ENCODE data around the gene MUC7.
"Not testable (repeated sequence)": the region's sequence is repeated elsewhere in the genome, so short reads cannot be mapped to it uniquely, and the experiment has no call there.

The MUC7 gene

DNA sequence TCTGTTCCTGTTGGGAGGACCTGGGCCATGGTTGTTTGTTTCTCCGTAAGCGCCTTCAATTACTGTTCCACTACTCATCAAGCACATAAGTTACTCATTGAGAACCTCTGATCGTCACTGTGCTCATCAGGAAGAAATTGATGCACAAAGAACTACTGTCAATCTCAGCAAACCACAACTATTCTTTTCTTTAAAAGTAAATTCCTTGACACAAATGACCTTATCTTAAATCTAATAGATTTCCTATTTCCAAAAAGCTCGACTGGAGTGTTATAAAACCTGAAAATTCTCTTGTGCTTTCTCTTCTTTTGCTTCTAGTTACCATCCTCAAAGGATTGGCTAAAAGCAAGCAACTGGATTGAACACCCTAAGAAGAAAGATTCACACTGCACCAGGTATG, at the start of gene MUC7:
TSS of gene MUC7 (plus strand) at position 301 of the 400 bp plus-strand sequence. CDS start 1,825 bp downstream, outside the sequence.
- DNase-seq, result no peak

GRCh38 chr4:70425306-70425705, 46.7 kb upstream of the MUC7 start:
- DNase-seq, result no peak

DNA sequence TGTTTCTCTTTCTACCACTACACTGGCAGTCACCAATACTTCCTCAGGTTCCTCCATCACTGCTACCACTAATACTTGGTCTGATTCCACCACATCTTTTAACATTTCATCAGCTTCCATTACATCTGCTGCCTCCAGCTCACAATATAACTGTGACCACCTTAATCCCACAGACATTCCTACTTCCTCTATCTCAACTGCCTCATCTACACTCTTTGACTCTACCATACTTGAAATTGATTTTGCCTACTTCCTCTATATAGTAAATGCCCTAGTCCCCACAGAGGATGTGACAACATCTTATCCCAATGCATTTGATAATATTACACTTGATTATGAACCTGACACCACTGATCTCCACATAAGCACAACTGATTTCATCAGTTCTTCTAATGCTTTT, 45.2 kb upstream of the MUC7 start:
- DNase-seq, result no peak

DNA sequence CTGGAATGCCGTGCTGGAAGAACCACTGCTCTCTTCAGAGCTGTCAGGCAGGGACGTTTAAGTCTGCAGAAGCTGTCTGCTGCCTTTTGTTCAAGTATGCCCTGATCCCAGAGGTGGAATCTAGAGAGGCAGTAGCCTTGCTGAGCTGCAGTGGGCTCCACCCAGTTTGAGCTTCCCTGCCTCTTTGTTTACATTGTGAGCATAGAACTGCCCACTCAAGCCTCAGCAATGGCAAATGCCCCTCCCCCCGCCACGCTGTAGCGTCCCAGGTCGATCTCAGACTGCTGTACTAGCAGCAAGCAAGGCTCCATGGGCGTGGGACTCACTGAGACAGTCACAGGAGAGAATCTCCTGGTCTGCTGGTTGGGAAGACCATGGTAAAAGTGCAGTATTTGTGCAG, 34.8 kb upstream of the MUC7 start:
- no peak for DNase-seq

GRCh38 chr4:70442474-70442873, 29.5 kb upstream of the MUC7 start:
- no peak for DNase-seq

GRCh38 chr4:70443329-70443728, 28.7 kb upstream of the MUC7 start:
- DNase-seq, result no peak

DNA sequence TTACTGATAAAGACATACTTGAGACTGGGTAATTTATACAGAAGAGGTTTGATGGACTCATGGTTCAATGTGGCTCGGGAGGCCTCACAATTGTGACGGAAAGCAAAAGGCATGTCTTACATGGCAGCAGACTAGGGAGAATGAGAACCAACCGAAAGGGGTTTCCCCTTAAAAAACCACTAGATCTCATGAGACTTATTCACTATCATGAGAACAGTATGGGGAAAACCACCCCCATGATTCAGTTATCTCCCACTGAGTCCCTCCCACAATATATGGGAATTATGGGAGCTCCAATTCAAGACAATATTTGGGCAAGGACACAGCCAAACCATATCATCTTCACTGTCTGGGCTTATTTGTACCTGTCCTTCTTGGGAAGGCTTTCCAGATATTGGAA, 22.8 kb upstream of the MUC7 start:
- DNase-seq, result no peak

DNA sequence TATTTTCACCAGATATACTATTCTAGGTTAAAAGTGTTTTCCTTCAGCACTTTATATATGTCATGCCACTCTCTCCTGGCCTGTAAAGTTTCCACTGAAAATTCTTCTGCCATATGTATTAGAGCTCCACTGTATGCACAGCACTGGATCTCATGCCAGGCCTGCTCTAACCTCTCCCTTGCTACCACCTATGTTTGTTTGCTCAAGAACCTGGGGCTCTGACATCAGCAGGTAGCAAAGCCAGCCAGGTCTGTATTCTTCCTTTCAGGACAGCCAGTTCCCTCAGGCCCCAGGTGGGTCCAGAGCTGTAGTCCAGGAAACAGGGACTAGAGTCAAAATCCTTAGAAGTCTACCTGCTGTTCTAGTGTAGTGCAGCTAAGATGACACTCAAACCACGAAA, 19.1 kb upstream of the MUC7 start:
- no peak for DNase-seq

- no peak for DNase-seq
These were observed 8.7 kb upstream of the MUC7 start for GRCh38 chr4:70463335-70463734.

GRCh38 chr4:70473679-70474078, 1.7 kb downstream of the MUC7 start:
- no peak for DNase-seq

GRCh38 chr4:70488748-70489147, 16.8 kb downstream of the MUC7 start:
- DNase-seq, result no peak

DNA sequence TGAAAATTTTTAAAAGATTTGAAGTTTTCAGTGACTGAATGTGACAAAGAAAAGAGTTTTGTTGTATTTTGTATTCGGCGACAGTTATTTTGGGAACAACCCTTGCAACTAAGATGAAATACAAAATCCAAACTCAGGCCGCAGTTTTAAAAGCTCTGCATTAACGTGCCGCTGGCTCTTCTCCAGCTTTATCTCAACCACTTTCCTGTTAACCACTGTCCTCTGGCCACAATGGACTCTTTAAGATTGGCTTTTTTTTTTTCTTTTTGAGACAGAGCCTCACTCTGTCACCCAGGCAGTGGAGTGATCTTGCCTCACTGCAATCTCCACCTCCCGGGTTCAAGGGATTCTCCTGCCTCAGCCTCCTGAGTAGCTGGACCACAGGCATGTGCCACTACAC, 24.2 kb downstream of the MUC7 start:
- DNase-seq, result no peak

DNA sequence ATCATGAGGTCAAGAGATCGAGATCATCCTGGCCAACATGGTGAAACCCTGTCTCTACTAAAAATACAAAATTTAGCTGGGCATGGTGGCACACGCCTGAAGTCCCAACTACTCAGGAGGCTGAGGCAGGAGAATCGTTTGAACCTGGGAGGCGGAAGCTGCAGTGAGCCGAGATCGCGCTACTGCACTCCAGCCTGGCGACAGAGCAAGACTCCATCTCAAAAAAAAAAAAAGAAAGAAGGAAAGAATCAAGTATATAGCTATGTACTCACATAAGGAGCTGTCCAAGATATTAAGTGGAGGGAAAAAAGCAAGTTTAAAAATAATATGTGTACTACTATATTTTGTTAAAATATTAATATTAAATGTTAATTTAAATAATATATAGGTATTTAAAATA, 29.8 kb downstream of the MUC7 start:
- not testable (repeated sequence) for DNase-seq

DNA sequence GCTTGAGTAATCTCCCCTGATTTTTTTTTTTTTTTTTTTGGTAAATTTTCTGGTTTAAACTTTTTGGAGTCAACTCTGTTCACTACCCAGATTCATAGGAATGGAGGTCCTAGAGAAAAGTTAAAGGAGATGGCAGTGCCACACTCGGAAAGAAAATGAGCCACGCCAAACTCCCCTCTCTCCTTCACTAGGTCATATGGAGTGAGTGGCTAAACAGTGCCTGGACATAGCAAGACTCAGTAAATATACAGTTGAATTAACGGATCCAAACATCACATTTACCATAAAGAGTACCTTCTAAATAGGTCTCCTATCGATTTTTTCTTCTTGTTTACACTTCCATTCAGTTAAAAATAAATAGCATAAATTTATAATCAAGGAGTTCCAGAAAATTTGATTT, 32.7 kb downstream of the MUC7 start:
- DNase-seq, result no peak

GRCh38 chr4:70505151-70505748, 33.3 kb downstream of the MUC7 start:
- no peak for DNase-seq

DNA sequence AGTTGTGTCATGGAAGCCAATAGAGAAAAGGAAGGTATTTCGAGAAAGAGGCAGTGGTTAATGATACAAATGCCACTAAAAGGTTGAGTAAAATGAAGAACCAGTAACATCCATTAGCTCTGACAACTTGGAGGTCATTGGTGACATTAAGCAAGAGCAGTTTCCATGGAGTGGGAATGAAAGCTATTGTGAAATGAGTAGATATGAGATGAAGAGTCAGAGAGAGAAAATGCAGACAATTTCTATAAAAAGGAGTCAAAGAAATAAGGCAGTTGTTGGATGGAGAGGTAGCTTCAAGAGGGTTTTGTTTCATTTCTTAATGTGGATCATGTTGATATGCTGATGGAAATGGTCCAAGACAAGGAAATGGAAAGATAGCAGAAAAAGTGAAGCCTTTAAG, 36.8 kb downstream of the MUC7 start:
- DNase-seq, result no peak

DNA sequence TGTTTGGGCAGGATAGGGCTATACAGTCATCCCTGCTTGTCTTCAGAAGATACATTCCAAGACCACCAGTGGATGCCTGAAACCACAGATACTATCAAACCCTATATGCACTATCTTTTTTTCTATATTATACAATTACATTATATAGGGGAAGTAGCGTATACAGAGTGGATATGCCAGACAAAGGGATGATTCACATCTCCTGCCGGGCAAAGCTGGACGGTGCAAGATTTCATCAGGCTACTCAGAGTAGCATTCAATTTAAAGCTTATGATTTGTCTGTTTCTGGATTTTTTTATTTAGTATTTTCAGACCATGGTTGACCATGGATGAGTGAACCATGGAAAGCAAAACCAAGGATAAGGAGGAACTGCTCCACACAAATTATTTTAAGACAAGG, 39.4 kb downstream of the MUC7 start:
- DNase-seq, result no peak

DNA sequence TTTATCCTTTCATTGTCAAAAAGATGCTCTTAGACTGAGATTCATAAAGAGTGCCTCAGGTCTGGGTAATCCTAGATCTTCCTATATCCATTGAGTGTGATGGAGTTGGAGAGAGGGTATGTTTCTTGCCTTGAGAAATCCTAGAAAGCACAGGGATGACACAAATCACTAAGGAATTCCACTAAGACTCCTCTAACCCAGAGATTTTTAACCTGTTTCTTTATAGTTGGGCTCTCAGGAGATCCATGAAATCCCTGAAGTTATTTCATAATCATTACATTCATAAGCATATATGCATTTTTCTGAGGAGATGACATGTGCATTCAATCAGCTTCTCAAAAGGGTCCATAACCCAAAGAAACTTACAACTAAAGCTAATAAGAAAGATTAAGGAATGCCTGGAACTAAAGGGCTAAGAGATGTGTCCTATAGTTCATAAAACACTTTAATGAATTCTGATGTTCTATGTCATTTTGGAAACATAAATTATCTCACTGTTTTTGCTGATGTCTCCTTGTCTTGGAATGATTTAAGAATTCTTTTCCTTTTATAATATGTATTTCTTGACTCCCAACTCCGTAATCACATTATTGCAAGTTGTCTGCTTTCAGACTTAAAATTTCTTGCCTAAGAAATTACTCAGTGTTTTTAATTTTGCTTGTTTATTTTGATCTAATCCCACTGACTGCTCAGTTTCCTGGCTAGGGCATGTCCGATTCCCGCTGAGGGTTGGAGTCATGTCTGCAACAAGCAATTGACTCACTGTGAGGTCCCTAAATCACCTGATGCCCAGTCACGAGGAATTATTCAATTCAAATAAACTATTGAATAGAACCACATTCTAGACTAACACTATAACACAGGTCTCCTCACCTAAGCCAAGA, 43.6 kb downstream of the MUC7 start:
- no peak for DNase-seq

DNA sequence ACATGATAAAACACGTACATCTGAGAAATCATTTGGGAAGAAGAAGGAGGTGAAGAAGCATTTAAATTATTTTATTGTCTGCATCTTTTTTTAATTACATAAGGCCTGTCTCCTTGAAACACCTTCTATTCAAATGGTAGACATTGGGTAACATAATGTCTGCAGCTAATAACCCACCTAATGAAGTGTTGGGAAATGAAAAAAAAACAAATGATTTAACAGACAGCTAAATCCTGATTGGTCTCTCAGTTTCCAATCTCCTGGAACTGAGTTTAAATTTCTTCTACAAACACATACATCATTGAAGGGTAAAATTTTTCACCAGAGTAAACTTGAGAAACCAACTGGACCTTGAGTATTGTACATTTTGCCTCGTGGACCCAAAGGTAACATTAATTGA, 46.3 kb downstream of the MUC7 start, which contains the start of gene AMTN:
TSS of gene AMTN (plus strand) at position 301 of the 400 bp plus-strand sequence. CDS start 209 bp downstream, outside the sequence.
- no peak for DNase-seq

DNA sequence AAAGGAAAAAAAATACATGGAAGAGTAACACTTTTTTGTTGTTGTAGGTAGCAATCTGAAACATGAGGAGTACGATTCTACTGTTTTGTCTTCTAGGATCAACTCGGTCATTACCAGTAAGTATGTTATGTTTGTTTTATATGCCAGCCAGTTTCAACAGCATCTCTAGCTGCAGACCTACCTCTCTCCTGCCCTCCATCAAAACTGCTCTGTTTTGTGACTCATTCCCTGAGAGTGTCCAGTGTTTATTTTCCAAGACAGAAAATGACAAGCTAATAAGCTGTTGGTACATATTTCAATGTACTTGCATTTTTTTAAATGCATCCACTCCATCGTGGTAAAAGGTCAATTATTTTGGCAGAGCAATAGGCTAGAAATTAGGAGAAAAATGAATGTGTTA, 46.7 kb downstream of the MUC7 start:
- DNase-seq, result no peak

DNA sequence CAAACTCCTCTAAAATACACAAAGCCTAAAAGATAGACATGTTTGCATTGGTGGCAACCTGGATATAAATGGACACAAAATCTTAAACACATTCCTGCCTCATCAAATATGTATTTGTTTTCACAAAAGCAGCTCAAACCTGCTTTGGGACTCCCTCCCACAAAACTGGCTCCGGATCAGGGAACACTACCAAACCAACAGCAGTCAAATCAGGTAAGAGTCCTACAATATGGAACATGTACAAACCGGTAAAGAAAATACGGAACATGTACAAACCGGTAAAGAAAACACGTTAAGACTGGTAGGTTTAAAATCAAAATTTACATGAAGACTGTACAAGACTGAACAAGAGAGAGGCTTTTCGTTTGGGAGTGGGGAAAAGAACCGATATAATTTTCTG, 50.6 kb downstream of the MUC7 start:
- DNase-seq, result no peak

- DNase-seq, result no peak
These were observed 59.0 kb downstream of the MUC7 start for GRCh38 chr4:70530997-70531396.

GRCh38 chr4:70531981-70532380, 60.0 kb downstream of the MUC7 start:
- no peak for DNase-seq

All from cortex of kidney (tissue), 1 donor.